ENCODE measurements around the gene ICA1L. TPM values are rescaled to one million over a fixed set of nuclear protein-coding genes. Genes with fewer than 3 reads are reported as not detected.

The ICA1L gene
- total RNA-seq, 1 donor from 2014 or later: 2.7 TPM

DNA sequence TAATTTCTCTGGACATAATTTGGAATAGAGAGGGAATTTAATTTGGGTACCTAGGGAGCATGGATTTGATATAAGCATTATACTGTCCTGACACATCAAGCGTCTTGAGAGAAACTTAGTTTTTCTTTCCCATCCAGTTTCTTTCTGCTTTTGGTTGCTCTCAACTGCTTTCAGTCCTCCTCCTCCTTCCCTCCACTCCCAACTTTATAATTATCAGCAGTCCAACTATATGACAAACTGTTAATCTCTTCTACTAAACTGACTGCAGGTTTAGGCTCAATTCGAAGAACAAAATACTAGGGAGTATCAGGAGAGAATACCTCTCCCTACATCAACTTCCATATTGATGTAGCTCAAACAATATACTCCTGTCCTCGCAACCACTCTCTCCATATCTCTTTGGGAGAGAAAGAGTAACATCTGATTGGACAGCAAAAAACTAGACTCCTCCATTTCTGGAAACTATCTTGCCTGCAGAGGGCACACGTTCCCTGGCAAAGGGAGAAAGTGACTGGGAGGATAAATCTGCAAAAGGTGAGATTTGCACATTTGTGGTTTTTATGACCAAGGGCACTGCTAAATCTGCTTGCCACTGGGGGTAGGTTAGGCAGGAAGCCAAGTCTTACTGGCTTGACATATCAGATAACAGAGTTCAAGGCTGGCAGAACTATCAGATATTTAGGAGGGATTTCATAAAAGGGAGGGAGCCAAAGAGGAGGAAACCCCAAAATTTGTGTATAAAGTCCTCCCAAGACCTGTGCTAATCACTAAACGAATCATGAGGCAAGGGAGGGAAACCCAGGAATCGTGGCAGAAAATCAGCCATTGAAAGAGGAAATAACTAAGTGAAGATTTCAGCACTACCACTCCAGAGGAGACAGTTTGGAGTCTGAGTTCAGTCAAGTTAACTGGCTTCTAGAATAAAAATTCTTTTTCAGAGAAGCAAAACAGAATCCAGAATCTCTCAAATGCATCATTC lies 40.0 kb downstream of the ICA1L start:
- no peaks in the 10 kb centered on the region for H3K4me1 ChIP-seq (ENCODE audit: insufficient read depth, low read length)
- Mint-ChIP-seq H3K4me3 (ENCODE audit: unreplicated experiment) (no peak overlapping the region), H3K27ac (ENCODE audit: unreplicated experiment) (no peak overlapping the region), H3K9me3 (ENCODE audit: unreplicated experiment) (no peaks in the 10 kb centered on the region), H3K36me3 (ENCODE audit: low read depth, unreplicated experiment) (no peaks in the 10 kb centered on the region), H3K27me3 (ENCODE audit: low read depth, unreplicated experiment) (no peaks in the 10 kb centered on the region), H3K4me1 (ENCODE audit: low read depth, unreplicated experiment) (peaks cover 3% of the 10 kb centered on the region)
- no peaks in the 10 kb centered on the region for H3K9me3 ChIP-seq (ENCODE audit: insufficient read depth, low read depth, low read length)
- H3K27ac ChIP-seq (ENCODE audit: low read depth, low read length): no peak overlapping the region
- no peaks in the 10 kb centered on the region for H3K27me3 ChIP-seq (ENCODE audit: insufficient read depth, low read length)
- peak; percentile 48 for DNase-seq (ENCODE audit: low read depth)
- TF ChIP-seq, protein P1, sequence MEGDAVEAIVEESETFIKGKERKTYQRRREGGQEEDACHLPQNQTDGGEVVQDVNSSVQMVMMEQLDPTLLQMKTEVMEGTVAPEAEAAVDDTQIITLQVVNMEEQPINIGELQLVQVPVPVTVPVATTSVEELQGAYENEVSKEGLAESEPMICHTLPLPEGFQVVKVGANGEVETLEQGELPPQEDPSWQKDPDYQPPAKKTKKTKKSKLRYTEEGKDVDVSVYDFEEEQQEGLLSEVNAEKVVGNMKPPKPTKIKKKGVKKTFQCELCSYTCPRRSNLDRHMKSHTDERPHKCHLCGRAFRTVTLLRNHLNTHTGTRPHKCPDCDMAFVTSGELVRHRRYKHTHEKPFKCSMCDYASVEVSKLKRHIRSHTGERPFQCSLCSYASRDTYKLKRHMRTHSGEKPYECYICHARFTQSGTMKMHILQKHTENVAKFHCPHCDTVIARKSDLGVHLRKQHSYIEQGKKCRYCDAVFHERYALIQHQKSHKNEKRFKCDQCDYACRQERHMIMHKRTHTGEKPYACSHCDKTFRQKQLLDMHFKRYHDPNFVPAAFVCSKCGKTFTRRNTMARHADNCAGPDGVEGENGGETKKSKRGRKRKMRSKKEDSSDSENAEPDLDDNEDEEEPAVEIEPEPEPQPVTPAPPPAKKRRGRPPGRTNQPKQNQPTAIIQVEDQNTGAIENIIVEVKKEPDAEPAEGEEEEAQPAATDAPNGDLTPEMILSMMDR (IDR thresholded peaks at IDR 0.05; ENCODE audit: insufficient read depth, low read depth, low read length): peak; percentile 72
- no peak for TF ChIP-seq EZH2 (IDR thresholded peaks at IDR 0.05; ENCODE audit: insufficient read depth, low read length)
- no peak overlapping the region for H3K9ac ChIP-seq (ENCODE audit: low read length)
- FAIRE-seq: peak; percentile 89
- H3K4me3 ChIP-seq (ENCODE audit: insufficient read depth, low read depth, low read length): no peak overlapping the region
- H2AFZ ChIP-seq (ENCODE audit: low read depth, low read length): no peak overlapping the region
- peak overlapping the region; percentile 43 for H3K4me2 ChIP-seq (ENCODE audit: low read length)
- no peaks in the 10 kb centered on the region for H4K20me1 ChIP-seq (ENCODE audit: insufficient read depth, low read length)
- no peaks in the 10 kb centered on the region for H3K36me3 ChIP-seq (ENCODE audit: insufficient read depth, low read length)
- H3K79me2 ChIP-seq (ENCODE audit: insufficient read depth, low read length): no peaks in the 10 kb centered on the region

DNA sequence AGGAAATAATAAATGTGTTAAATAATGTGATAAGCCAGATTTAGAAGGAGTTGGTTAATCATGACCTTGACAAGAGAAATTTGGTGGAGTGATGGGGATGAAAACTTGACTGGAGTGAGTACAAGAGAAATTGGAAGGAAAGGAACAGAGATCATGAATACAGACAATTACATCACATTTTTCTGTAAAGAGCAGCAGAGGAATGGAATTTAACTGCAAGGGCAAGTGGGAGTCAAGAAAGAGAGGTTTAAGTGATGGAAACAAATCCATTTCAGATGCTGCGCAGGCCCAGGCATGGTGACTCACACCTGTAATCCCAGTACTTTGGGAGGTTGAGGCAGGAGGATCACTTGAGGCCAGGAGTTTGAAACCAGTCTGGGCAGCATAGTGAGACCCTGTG lies 46.7 kb downstream of the ICA1L start:
- Histone ChIP-seq H3K9me3 (ENCODE audit: insufficient read depth, low read depth, low read length) (no peaks in the 10 kb centered on the region), H3K36me3 (ENCODE audit: insufficient read depth, low read length) (no peaks in the 10 kb centered on the region), H3K4me3 (ENCODE audit: insufficient read depth, low read depth, low read length) (no peak overlapping the region), H2AFZ (ENCODE audit: low read depth, low read length) (no peak overlapping the region), H4K20me1 (ENCODE audit: insufficient read depth, low read length) (no peaks in the 10 kb centered on the region), H3K4me2 (ENCODE audit: low read length) (no peak overlapping the region), H3K27me3 (ENCODE audit: insufficient read depth, low read length) (no peaks in the 10 kb centered on the region), H3K27ac (ENCODE audit: low read depth, low read length) (no peak overlapping the region), H3K9ac (ENCODE audit: low read length) (no peak overlapping the region), H3K4me1 (ENCODE audit: insufficient read depth, low read length) (no peaks in the 10 kb centered on the region), H3K79me2 (ENCODE audit: insufficient read depth, low read length) (no peaks in the 10 kb centered on the region)
- Mint-ChIP-seq H3K27me3 (ENCODE audit: low read depth, unreplicated experiment) (no peaks in the 10 kb centered on the region), H3K9me3 (ENCODE audit: unreplicated experiment) (no peaks in the 10 kb centered on the region), H3K27ac (ENCODE audit: unreplicated experiment) (no peak overlapping the region), H3K4me3 (ENCODE audit: unreplicated experiment) (no peak overlapping the region), H3K36me3 (ENCODE audit: low read depth, unreplicated experiment) (no peaks in the 10 kb centered on the region), H3K4me1 (ENCODE audit: low read depth, unreplicated experiment) (peaks cover 2% of the 10 kb centered on the region)
- no peak for FAIRE-seq
- TF ChIP-seq, protein P1 (IDR thresholded peaks at IDR 0.05; ENCODE audit: insufficient read depth, low read depth, low read length): no peak
- TF ChIP-seq EZH2 (IDR thresholded peaks at IDR 0.05; ENCODE audit: insufficient read depth, low read length): no peak
- peak; percentile 3 for DNase-seq (ENCODE audit: low read depth)

DNA sequence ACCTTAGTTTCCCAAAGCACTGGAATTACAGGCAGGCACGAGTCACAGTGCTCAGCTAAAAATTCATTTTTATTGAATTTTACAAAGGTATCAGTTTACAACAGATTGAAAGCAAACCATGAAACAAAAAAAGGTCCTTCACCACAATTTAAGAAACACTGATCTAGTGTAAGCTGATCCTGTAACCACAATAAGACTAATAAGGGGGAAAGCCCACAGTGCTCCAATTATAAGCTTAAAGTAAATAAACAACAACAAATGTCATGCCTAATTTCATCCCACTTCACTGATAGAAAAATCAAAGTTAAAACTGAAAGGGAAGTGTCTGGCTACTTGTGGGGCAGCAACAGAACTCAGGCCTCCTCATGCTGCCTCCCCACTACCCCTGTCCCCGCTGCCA lies 49.2 kb downstream of the ICA1L start:
- Mint-ChIP-seq H3K36me3 (ENCODE audit: low read depth, unreplicated experiment) (no peaks in the 10 kb centered on the region), H3K27ac (ENCODE audit: unreplicated experiment) (no peak overlapping the region), H3K4me3 (ENCODE audit: unreplicated experiment) (no peak overlapping the region), H3K9me3 (ENCODE audit: unreplicated experiment) (no peaks in the 10 kb centered on the region), H3K27me3 (ENCODE audit: low read depth, unreplicated experiment) (no peaks in the 10 kb centered on the region), H3K4me1 (ENCODE audit: low read depth, unreplicated experiment) (peaks cover 2% of the 10 kb centered on the region)
- no peak for FAIRE-seq
- H3K36me3 ChIP-seq (ENCODE audit: insufficient read depth, low read length): no peaks in the 10 kb centered on the region
- no peak for DNase-seq (ENCODE audit: low read depth)
- no peak overlapping the region for H3K4me3 ChIP-seq (ENCODE audit: insufficient read depth, low read depth, low read length)
- no peaks in the 10 kb centered on the region for H3K79me2 ChIP-seq (ENCODE audit: insufficient read depth, low read length)
- TF ChIP-seq, protein P1 (IDR thresholded peaks at IDR 0.05; ENCODE audit: insufficient read depth, low read depth, low read length): no peak
- no peak for TF ChIP-seq EZH2 (IDR thresholded peaks at IDR 0.05; ENCODE audit: insufficient read depth, low read length)
- no peaks in the 10 kb centered on the region for H3K4me1 ChIP-seq (ENCODE audit: insufficient read depth, low read length)
- no peak overlapping the region for H3K4me2 ChIP-seq (ENCODE audit: low read length)
- H2AFZ ChIP-seq (ENCODE audit: low read depth, low read length): no peak overlapping the region
- H4K20me1 ChIP-seq (ENCODE audit: insufficient read depth, low read length): no peaks in the 10 kb centered on the region
- H3K27ac ChIP-seq (ENCODE audit: low read depth, low read length): no peak overlapping the region
- no peaks in the 10 kb centered on the region for H3K27me3 ChIP-seq (ENCODE audit: insufficient read depth, low read length)
- no peak overlapping the region for H3K9ac ChIP-seq (ENCODE audit: low read length)
- H3K9me3 ChIP-seq (ENCODE audit: insufficient read depth, low read depth, low read length): no peaks in the 10 kb centered on the region

Data from astrocyte (in vitro differentiated cells and primary cell).